Activated CD4-positive, alpha-beta T cell treated with anti-CD3 and anti-CD28 coated beads, Interleukin-2, Interleukin-6, amounts not matched to agents 100 ng/mL and 50 ng/mL, durations not matched to agents 16 hours and 8 hours (primary cell): Measurements from ENCODE around the gene TP53I11.

Experiments
- DNase-seq: peaks from one replicate; pipeline ENCODE4 v3.0.0-alpha.2; 2020

TP53I11 gene, protein sequence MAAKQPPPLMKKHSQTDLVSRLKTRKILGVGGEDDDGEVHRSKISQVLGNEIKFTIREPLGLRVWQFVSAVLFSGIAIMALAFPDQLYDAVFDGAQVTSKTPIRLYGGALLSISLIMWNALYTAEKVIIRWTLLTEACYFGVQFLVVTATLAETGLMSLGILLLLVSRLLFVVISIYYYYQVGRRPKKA

DNA sequence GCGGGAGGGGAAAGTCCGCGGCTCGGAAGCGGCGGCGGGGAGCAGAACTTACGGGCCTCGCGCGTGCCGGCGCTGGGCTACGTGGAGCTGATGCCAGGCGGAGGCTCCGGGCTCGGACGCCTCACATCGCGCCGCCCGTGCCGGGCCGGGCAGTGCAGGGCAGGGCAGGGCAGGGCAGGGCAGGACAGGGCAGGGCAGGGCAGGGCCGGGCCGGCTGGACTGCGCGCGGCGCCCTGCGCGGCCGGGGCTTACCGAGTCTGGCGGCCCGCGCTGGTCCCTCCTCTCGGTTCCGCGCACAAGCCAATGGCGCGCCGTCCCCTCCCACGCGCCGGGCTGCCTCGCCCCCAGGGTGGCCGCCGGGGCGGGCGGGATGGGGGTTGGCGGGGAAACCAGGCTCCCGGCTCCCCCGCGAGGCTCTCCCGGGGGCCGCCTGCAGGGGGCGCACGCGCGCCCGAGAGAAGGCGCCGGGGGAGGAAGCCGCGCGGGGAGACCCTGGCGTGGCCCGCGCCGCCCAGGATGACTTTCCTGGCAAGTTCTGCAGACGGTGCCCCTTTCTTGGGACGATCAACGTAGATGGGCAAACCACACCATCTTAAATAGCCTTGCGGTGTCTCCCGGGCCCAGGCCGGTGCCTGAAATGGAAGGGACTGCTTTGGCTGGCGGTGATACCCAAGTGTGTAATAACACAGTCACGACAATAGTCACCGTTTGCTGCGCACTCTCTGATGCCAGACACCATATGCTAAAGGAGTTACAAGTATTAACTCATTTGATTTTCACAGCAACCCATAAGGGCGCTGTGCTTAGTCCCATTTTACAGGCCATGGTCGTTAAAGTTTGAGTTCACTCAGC lies at the start of gene TP53I11:
TSS of gene TP53I11 (minus strand) at position 259 of the 852 bp plus-strand sequence. CDS start 12,548 bp downstream, outside the sequence.
- peak; percentile 56 for DNase-seq

DNA sequence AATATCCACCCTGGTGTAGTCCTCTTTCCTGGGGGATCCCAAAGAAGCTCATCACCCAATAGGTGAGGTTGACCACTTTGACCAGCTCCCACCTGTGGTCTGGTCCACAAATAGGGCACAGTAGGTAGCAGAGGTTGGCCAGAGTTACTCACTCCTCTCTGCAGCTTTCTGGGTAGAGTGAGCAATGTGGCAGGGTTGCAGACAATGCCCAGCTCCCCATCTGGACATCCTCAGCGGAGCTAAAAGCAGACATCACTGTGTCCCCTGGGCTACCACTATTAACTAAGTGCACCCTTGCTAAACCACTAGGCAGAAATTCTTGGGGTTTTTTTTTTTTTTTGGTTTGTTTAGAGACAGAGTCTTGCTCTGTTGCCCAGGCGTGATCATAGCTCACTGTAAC lies 48.4 kb upstream of the TP53I11 start:
- no peak for DNase-seq

DNA sequence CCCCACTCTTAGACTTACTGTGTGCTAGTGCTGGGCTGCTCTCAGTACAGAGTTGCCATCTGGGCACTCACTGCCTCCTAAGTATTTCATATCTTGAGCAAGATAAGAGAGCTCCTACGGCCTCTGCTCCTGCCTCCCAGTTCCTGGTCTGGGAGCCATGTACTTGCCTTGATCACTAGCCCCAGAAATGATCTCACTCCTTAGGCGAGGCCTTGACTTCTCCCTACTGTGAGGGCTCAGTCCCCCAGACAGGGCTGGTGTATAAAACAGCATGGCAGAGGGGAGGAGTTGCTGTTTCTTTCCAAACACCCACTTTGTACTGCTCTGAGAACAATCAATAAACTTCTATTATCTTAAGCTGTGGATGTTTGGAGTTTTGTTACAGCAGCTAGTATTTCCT lies 47.4 kb upstream of the TP53I11 start:
- DNase-seq: no peak

DNA sequence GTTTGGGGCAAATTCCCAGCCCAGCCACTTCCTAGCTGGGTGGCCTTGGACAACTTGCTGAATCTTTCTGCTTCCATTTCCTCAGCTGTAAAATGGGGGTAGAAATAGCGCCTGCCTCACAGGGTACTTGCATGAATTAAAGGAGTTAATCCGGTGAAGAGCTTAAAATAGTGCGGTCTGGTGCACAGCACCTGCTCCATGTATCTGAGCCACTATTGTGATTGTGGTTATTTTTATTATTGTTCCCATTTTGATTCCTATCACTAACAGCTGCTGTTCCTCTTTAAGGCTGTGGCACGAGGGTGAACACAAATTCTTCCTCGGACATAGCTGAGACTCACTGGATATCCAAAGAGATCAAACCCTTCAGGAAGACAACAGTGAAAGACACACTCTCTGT lies 46.9 kb upstream of the TP53I11 start:
- DNase-seq: no peak

DNA sequence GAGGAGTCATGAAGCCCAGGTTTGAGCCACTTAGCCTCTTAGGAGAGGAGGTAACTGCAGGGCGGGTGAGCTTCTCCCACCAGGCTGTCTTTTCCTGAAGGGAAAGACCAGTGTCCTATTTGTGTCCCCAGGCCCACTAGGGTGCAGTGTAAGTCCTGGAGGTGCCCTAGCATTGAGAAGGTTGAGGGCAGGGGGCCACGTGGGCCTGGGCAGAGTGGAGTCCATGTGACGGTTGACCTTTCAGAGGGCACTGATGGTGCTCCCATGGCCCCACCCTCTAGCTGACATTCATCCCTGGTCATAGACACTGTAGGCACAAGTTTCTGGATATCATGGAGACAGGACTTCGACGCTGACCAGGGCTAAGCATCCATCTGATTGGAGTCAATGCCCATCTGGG lies 44.1 kb upstream of the TP53I11 start:
- DNase-seq: no peak

DNA sequence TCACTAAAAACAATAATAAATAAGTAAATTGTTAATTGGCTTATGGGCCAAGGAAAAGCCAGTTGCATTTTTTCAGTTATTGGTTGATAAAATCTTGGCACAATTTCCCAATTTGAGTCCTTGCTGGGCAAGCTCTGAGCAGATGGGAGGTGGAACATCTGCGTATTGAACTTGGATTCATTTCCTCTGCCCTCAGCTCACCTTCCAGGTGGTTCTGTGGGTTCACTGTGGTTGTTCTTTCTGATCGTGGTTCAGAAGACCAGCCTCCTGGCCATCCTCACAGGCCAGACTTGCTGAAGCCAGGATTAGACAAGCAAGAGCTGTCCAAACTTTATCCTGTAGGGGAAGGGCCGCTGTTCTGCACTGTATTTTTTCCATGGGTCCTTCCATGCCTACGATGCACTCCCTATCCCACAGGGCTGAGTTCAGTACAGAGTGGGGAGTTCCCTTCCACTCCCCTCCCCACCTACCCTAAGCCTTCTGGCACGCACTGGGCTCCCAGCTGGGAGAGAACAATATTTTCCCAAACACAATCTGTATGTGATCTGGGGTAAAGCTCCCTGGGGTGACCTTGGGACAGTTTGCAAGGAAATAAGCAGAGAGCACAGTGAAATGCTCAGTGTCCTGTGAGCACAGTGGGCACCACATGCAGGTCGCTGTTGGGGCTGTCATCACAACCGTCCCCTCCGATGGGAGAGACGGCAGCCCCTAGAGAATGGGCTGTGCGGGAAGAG lies 43.5 kb upstream of the TP53I11 start:
- no peak for DNase-seq

DNA sequence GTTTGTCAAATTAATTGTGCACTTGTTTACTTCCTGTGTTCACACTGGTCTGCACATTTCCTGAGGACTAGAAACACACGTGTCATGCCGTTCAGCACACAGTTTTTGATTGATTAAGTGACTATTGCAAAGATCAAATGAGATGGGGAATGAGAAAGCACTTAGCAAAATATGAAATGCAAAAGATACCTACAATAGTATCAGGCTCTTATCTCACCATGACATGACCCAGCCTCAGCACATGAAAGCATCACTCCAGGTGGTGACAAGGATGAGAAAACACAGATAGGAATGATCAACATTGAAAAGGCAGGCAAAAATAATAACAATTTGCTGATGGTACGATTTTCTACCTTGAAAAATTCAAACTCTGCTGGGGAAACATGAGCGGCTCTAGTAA lies 42.1 kb upstream of the TP53I11 start:
- DNase-seq: no peak

DNA sequence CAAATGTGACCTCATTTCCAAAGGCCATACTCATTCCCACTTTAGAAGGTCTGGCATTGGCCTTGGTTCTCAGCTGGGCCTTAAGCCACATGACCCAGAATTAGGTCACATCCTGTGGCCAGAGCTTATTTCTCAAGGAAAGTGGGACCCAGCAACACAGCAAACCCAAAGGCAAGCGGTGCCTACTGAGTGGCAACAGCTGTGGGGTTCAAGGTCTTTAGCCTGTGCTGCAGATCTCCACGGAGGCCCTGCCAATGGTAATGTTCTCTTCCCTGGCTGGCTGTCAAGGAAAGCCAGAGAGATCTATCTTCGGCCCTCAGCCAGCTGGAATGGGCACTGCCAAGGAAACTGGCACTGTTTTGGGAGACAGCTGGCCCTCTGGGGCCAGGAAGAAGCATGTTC lies 41.5 kb upstream of the TP53I11 start:
- no peak for DNase-seq

DNA sequence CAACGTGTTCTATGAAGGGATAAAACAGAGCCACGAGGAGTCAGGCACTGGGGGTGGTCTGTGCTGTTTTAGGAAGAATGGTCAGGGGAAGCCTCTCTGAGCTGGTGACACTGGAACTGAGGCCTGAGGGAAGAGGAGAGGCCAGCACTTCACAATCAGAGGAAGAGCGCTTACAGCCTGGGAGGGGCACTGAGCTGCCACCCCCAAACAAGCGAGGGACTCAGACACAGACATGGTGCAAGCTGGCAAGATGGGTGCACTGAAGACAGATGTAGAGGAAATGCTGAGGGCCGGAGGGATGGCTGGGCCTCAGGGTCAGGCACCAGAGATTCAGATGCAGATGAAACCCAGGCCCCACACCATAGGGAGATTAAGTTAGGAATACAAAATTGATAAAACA lies 40.0 kb upstream of the TP53I11 start:
- DNase-seq: no peak

DNA sequence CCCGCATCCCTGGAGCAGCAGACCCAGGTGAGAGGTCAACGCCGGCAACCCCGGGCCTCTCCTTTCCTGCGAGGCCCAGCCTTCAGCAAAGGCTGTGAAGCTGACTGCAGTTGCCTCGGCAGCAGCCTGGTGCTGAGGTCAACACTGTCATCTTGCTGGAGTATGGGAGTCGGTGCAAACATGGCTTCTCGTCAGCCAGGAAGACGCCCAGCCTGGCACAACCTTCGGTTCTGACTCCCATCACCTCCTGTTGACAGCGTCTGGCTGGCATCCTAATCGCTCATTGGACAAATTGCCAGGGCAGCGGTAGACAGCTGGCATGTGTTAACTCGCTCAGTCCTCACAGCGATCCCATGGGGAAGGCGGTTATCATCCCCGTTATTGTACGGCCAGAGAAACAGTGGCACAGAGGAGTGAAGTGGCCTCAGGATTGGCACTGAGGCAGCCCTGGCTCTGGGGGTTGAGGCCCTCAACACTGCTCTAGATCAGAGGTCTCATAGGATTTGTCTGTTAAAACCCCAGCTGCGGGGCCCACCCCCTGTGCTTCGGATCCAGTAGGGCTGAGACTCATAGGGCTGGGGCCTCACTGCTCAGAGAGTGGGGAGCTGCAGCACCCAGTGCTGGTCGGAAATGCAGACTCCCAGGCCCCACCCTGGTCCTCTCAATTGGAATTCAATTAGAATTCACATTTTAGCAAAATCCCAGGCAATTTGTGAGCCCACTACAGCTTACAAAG lies 39.3 kb upstream of the TP53I11 start:
- DNase-seq: no peak

DNA sequence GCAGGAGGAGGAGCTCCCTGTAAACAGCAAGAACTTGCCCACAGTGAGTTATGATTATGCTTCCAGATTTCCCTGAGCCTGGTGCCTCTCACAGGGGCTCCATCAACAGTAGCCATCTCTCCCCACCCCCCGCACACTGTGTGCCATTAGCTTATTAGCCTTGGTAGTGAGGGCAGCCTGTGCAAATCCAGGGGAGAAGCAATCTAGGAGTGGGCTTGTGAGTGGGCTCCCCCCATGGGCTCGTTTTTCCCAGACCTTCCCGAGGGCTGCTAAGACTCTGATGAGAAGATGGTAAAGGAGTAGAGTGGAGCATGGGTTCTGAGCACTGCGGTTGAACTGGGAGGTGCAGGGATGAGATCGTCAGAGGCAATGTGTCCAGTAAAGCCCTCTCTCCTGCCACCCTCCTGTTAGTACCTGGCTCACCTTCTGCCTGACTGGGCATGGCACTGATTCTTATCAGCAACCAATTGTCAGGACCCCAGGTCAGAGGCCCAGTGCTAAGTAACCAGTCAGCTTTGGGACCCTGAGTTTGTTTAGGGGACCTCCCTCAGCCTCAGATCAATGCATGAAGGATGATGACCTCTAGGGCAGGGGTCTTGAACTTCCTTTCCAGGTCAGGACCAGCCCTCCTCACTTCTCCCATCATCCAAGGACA lies 38.4 kb upstream of the TP53I11 start:
- DNase-seq: no peak

DNA sequence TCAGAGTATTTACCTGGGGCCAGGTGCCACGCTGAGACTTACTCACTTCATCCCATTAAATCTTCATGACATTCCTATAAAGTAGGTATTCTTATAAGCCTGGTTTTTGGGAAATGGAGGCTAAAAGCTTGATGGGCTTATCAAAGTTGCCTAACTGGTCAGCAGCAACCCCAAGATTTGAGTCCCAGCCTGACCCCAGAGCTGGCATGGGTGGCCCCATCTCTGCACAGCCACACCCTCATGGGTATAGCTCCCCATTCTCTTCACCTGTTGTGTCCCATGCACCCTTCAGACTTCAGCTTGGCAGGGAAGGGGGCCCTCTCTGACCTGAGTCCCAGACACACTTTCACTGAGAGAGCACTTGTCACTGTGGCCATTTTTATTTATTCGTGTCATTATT lies 37.4 kb upstream of the TP53I11 start:
- no peak for DNase-seq

DNA sequence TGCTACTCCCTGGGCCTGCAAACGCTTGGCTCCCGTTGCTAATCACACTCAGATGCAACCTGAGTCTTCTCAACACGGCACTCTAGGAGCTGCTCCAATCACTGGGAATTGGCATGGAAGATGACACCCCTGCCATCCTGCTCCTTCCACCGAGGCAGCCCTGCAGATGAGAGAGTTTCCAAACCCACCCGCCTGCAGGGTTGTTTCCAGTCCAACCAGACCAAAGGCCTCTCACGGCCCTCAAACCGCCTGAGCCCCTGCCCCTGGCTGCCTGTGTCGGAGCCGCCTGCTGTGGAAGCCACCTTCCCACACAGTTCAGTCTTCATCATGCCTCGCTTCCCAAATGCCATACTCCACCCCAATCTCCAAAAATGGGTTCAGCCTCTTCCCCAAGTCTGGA lies 36.8 kb upstream of the TP53I11 start:
- DNase-seq: no peak

DNA sequence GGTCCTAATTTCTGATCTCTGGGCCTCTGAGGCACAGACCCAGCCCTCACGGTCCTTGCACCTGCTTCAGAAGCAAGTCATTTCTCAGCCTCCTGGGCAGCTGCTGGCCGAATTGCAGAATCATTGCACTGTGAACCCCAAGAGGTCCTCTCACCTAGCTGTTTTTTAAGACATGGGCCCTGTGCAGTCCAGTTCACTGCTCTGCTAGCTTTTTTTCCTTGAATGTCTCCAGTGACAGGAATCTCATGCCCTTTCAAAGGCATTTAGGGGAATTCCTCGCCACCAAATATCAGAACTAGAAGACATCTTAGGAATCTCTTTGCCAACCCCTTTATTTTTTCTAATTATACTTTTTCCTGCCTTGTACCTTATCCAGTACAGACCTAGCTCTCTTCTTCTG lies 35.6 kb upstream of the TP53I11 start:
- no peak for DNase-seq

DNA sequence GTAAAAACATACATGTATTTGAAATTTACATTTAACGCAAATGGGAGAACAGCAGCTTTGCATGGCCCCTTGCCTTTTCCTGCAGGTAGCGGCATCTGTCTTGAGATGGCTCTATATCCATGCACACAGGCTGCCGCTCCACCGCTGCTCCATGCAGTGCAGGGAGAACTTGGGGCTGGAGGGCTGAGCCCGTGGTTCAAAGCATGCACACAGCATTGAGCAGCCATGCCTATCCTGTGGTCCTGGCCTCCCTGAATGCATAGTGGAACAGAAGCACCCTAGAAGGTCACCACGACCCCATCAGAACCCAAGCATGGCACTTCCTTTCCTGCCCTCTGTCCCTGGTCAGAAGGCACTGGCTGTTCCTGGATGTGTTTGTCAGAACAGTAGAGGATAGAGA lies 35.0 kb upstream of the TP53I11 start:
- DNase-seq: no peak

DNA sequence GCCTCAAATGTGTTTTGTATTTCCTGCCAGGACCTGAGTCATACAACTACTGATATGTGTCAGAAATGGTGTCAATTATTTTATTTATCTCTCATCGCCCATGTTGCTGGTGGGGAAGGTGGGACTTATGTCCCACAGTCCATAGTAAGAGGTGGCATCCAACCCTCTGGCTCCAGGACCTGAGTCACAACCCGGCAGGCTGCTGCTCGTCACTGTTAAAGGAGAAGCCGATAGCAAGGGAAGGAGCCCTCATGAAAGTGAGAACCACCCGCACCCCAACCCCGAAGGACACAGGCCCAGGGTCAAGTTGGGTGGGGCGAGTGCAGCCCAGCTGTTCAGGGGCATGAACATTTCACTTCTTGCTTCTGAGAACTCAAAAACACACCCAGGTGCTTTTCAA lies 33.1 kb upstream of the TP53I11 start:
- peak; percentile 7 for DNase-seq

DNA sequence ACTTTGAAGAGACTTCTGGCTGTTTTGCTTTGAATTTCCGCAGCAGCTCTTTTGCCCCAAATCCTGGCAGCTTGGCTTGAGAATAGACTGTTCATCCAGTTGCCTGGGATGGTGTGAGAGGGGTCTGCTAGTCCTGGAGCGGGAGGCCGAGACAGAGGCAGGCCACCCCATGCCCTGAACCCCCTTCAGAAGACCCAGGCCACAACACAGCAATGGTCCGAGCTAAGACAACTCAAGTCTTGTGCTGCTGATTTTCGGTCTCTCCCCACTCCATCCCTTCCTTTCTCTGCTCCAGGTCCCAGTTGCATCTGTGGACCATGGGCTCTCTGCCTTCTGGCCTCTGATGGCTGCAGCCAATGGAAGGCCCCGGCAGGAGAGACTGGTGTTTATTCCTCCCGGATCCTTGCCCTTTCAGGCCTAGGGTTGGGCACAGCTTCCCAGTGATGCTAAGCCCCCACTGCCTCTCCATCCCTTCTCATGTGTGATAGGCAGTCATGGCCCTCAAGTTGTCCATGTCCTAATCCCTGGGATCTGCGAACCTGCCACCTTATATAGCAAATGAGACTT lies 31.9 kb upstream of the TP53I11 start:
- no peak for DNase-seq

DNA sequence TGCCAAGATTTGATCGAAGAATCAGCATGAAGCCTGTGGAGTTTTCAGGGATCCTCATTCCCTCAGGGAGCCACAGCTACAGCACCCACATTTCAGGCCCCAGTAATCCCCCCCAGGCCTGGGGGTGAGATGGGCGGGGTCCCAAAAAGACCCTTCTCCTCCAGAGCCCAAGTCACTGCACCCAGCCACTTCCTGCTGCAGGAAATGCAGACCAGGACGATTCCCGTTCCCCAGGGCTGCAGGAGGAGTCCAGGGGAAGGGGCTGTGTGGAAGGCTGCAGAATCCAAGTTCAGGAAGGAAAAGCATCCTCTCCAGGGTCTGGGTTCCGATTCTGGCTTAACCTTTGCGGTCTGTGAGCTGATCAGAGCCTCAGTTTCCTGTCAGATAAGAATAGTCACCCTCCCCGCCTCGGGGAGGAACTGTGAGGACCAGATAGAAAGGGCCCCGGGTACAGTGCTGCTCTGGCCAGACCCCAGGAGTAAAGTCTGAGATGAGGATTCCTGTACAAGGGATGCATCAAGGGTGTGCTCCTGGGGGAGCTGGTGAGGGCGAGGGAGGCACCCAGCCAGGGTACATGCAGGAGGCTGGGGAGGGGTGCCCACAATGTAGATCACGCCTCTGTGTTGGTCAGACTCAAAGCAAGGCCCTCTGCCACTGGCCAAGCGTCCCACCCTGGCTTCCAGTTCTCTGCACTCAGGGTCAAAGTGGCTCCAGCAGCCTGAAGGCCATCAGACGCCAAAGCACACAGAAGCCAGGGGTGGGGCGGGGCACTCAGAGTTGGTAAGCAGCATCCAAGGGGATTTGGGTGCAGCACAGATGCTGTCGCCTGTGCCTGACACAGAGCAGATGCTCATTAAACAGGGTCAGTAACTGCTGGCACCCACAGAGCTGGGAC lies 30.1 kb upstream of the TP53I11 start:
- no peak for DNase-seq

DNA sequence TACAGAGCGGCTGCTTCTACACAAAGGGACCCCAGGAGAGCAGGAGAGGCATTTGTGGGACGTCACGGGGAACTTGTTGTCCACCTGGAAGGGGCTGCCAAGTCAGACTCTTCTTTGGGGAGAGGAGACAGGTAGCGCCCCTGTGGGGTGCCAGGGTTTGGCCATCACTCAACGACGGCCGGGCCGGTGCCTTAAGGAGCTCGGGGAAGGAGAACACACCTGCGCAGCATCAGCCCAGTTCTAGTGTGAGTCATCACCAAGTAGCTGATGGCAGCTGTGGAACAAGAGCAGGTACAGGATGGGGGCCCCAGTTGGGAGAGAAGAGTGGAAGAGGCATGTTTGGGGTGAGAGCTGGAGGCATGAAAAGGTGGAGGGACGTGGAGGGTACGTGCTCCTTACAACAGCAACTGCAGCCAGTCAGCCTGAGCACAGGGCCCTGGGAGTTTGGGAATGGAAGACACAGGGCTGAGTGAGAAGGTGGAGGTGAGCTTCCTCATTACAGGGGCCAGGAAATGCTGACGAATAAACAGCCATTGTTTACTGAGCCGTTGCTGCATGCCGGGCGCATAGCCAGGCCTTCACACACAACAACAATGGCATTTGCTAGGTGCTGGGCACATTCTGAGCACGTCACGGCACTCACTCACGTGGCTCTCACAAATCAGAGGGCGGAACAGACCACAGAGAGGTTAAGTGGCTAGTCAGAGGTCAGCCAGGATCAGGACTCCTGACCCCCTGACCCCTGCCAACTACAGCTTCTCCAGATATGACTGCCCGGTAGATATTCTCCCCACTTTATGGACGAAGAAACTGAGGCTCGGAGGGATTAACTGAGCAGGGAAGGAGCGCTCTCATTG lies 29.1 kb upstream of the TP53I11 start:
- DNase-seq: no peak

DNA sequence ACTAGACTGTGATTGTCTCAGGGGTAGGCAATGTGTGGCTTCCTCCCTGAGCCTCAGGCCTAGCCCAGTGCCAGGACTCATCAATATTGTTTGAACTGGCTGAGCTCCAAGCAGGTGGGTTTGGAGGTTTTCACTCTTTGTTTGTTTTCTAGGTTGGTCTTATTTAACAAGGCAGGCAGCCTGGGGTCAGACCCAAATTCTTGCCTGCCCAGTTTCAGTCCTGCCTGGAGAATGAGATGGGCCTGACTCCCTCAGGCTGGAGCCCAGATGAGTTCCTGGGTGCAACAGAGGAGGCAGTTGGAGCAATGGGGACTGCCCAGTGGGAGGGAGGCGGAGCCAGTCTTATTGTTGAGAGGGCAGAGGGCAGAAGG lies 28.3 kb upstream of the TP53I11 start:
- no peak for DNase-seq
